PC-9 (cell line): ENCODE measurements around the gene NKAIN2. TPM values are rescaled to one million over a fixed set of nuclear protein-coding genes. Genes with fewer than 3 reads are reported as not detected.

ENCODE experiments used
- BruUV-seq: library from RNA; stranded (reverse); fragments of 400-500 nt; replicated peaks from 2 replicates; lab custom pipeline; 2021; lab: Mats Ljungman, UMichigan
- CTCF ChIA-PET: fragments of 300-600 bp; sonication (Branson Sonifier 250); formaldehyde crosslinking; loops from one replicate; lab custom pipeline; 2022; ENCODE audit warnings: antibody characterized with exemption; lab: Charles Lee
- POLR2A ChIA-PET: fragments of 300-600 bp; sonication (Branson Sonifier 250); formaldehyde crosslinking; loops from one replicate; lab custom pipeline; 2022; ENCODE audit warnings: antibody characterized with exemption; ENCODE audit not compliant: unreplicated experiment; lab: Charles Lee
- DNase-seq, 2 experiments: peaks; one replicate each; pipeline versions ENCODE4 v3.0.0 to v3.0.0-alpha.2; 2015 to 2022; ENCODE audit warnings: mixed read lengths in 1 of 2
- H2AFZ ChIP-seq: fragments of 200-600 bp; sonication (generic); 2 replicates; pipeline ENCODE4 v1.8.1; 2017; ENCODE audit warnings: antibody characterized with exemption
- H3F3A ChIP-seq: fragments of 200-600 bp; sonication (generic); 2 replicates; pipeline ENCODE4 v1.8.1; 2017; ENCODE audit warnings: antibody characterized with exemption, mild to moderate bottlenecking, low read depth; ENCODE audit not compliant: insufficient read depth
- H3K27ac ChIP-seq: fragments of 200-600 bp; sonication (generic); 2 replicates; pipeline ENCODE4 v1.6.1; 2016; ENCODE audit warnings: mixed run types
- H3K27me3 ChIP-seq: fragments of 200-600 bp; sonication (generic); 2 replicates; pipeline ENCODE4 v1.6.1; 2016; ENCODE audit warnings: low read depth, mixed run types; ENCODE audit not compliant: insufficient read depth
- H3K36me3 ChIP-seq: fragments of 200-600 bp; sonication (generic); 2 replicates; pipeline ENCODE4 v1.6.1; 2016; ENCODE audit warnings: low read depth, mixed run types
- H3K4me1 ChIP-seq: fragments of 200-600 bp; sonication (generic); replicated peaks from 2 replicates; pipeline ENCODE4 v1.6.1; 2016; ENCODE audit warnings: mixed run types; ENCODE audit not compliant: insufficient read depth
- H3K4me2 ChIP-seq: fragments of 200-600 bp; sonication (generic); 2 replicates; pipeline ENCODE4 v1.6.1; 2017; ENCODE audit warnings: mixed run types
- H3K4me3 ChIP-seq: fragments of 200-600 bp; sonication (generic); 2 replicates; pipeline ENCODE4 v1.6.1; 2016; ENCODE audit warnings: mixed run types
- H3K79me2 ChIP-seq: fragments of 200-600 bp; sonication (generic); 2 replicates; pipeline ENCODE4 v1.6.1; 2017; ENCODE audit warnings: low read depth, mixed run types
- H3K9me2 ChIP-seq: fragments of 200-600 bp; sonication (generic); 2 replicates; pipeline ENCODE4 v1.8.1; 2017; ENCODE audit warnings: mild to moderate bottlenecking; ENCODE audit not compliant: insufficient read depth
- H3K9me3 ChIP-seq: fragments of 200-600 bp; sonication (generic); 2 replicates; pipeline ENCODE4 v1.8.1; 2016; ENCODE audit warnings: low read depth; ENCODE audit not compliant: insufficient read depth
- H4K20me1 ChIP-seq: fragments of 200-600 bp; sonication (generic); 2 replicates; pipeline ENCODE4 v1.8.1; 2017; ENCODE audit not compliant: insufficient read depth
- EZH2 ChIP-seq: fragments of 200-600 bp; sonication (generic); IDR thresholded peaks from 2 replicates; pipeline ENCODE4 v1.8.0; 2017; ENCODE audit warnings: antibody characterized with exemption, low read depth
- intact Hi-C: fragments of 100-400 bp; cut with micrococcal nuclease; formaldehyde crosslinking; loops from one replicate; pipeline ENCODE4 v1.10.0; 2022; ENCODE audit not compliant: unreplicated experiment
- total RNA-seq: library from RNA; stranded (reverse); gene quantifications from 2 replicates; pipeline ENCODE4 v1.2.3, GENCODE V29; 2021
- TF ChIP-seq, protein P1 (sequence below): fragments of 200-600 bp; sonication (generic); conservative IDR thresholded peaks from 2 replicates; pipeline ENCODE4 v1.6.1; 2017; ENCODE audit warnings: mixed run types, antibody characterized with exemption, mild to moderate bottlenecking, moderate library complexity

NKAIN2 gene
- total RNA-seq, 1 experiment from 2014 or later: not detected

DNA sequence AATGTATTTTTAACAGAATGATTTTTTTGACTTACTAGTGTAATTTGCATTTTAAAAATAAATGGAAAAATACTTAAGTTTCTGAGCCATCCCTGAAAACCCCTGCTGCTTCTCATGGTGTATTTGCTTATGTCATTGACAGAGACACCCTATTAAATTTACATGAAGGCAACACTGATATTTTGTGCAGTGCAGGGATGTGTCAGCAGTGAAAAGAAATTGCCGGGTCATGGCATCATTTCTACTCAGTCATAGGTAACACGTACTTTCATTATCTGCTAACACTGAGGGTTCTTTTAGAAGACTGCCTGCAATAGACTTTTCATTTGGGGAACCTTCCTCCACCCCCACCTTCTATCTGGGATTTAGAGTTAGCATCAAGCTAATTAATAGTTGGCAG is 1021.9 kb downstream of the NKAIN2 start:
- no peaks in the 10 kb centered on the region for H3K27me3 ChIP-seq
- H3K27ac ChIP-seq: no peak overlapping the region
- POLR2A ChIA-PET: no interaction called here
- no peak overlapping the region for H2AFZ ChIP-seq
- TF ChIP-seq, protein P1, sequence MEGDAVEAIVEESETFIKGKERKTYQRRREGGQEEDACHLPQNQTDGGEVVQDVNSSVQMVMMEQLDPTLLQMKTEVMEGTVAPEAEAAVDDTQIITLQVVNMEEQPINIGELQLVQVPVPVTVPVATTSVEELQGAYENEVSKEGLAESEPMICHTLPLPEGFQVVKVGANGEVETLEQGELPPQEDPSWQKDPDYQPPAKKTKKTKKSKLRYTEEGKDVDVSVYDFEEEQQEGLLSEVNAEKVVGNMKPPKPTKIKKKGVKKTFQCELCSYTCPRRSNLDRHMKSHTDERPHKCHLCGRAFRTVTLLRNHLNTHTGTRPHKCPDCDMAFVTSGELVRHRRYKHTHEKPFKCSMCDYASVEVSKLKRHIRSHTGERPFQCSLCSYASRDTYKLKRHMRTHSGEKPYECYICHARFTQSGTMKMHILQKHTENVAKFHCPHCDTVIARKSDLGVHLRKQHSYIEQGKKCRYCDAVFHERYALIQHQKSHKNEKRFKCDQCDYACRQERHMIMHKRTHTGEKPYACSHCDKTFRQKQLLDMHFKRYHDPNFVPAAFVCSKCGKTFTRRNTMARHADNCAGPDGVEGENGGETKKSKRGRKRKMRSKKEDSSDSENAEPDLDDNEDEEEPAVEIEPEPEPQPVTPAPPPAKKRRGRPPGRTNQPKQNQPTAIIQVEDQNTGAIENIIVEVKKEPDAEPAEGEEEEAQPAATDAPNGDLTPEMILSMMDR: no peak
- TF ChIP-seq EZH2: no peak
- CTCF ChIA-PET: no interaction called here
- no TSS peak for BruUV-seq
- no peaks in the 10 kb centered on the region for H4K20me1 ChIP-seq
- H3K4me3 ChIP-seq: no peak overlapping the region
- H3F3A ChIP-seq: no peaks in the 10 kb centered on the region
- no peak overlapping the region for H3K4me2 ChIP-seq
- H3K79me2 ChIP-seq: no peaks in the 10 kb centered on the region
- no peak for DNase-seq
- H3K36me3 ChIP-seq: no peaks in the 10 kb centered on the region
- intact Hi-C loops: no loop called here
- H3K9me2 ChIP-seq: no peaks in the 10 kb centered on the region
- no peaks in the 10 kb centered on the region for H3K9me3 ChIP-seq
- no peaks in the 10 kb centered on the region for H3K4me1 ChIP-seq

DNA sequence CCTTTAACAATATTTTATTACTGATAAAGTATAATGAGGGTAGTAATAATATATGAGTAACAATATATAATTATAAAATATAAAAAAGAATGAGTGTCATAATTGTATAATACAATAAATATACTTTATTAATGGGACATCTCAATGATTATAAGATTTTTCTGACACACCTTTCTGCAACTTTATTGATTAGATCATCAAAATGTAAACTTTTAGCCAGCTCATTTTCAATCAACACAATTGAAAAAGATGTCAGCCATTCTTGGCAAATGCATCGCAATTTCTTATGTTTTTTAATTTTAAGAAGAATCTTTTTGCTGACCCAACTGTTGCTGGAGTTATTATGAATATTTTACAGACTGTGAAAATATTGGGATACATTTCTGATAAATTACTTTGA is 1026.2 kb downstream of the NKAIN2 start:
- Histone ChIP-seq H3K4me2 (no peak overlapping the region), H3K27me3 (no peaks in the 10 kb centered on the region), H3K4me3 (no peak overlapping the region), H3K36me3 (no peaks in the 10 kb centered on the region), H3K79me2 (no peaks in the 10 kb centered on the region), H3F3A (no peaks in the 10 kb centered on the region), H3K9me3 (no peaks in the 10 kb centered on the region), H3K4me1 (no peaks in the 10 kb centered on the region), H3K27ac (no peak overlapping the region), H2AFZ (no peak overlapping the region), H4K20me1 (no peaks in the 10 kb centered on the region), H3K9me2 (no peaks in the 10 kb centered on the region)
- no TSS peak for BruUV-seq
- POLR2A ChIA-PET: no interaction called here
- TF ChIP-seq, protein P1: no peak
- no peak for TF ChIP-seq EZH2
- DNase-seq: no peak
- CTCF ChIA-PET: no interaction called here
- intact Hi-C loops: no loop called here

DNA sequence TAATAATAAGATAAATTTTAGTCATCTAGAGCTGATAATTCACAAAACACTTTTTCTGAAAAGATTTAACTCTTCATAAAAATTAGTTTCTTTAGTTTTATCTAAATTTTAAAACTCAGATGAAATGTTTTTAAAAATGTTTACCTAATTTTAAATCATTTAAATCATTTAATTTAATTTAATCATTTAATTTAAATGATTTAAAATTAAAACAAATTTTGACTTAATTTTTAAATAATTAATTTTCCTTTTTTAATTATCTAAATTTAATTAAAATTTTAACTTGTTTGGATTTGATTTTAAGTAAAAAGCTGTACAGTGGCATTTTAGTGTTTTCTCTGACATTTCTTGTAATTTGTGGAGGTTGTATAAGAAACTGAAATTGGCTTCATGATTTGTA is 1026.8 kb downstream of the NKAIN2 start:
- Histone ChIP-seq H3K4me2 (no peak overlapping the region), H3K9me2 (no peaks in the 10 kb centered on the region), H3K4me1 (no peaks in the 10 kb centered on the region), H2AFZ (no peak overlapping the region), H4K20me1 (no peaks in the 10 kb centered on the region), H3K4me3 (no peak overlapping the region), H3K27me3 (no peaks in the 10 kb centered on the region), H3K9me3 (no peaks in the 10 kb centered on the region), H3F3A (no peaks in the 10 kb centered on the region), H3K79me2 (no peaks in the 10 kb centered on the region), H3K36me3 (no peaks in the 10 kb centered on the region), H3K27ac (no peak overlapping the region)
- intact Hi-C loops: no loop called here
- BruUV-seq: no TSS peak
- TF ChIP-seq, protein P1: no peak
- TF ChIP-seq EZH2: no peak
- ChIA-PET POLR2A (no interaction called here), CTCF (no interaction called here)
- no peak for DNase-seq
